Daoy (cell line): Measurements from ENCODE around the gene PTPRN2. TPM values are rescaled to one million over a fixed set of nuclear protein-coding genes. Genes with fewer than 3 reads are reported as not detected.
"Not testable (repeated sequence)": the region's sequence is repeated elsewhere in the genome, so short reads cannot be mapped to it uniquely, and the experiment has no call there.

ENCODE experiments used
- DNase-seq: peaks from one replicate; pipeline ENCODE4 v3.0.0-alpha.2; 2015; ENCODE audit warnings: low read depth
- total RNA-seq: library from RNA; depleted of rRNA; stranded (reverse); fragments of >200 nt; shearing (Covaris generic); gene quantifications from 2 replicates; pipeline ENCODE4 v1.2.3, GENCODE V29; 2014

Gene PTPRN2
- total RNA-seq, 1 experiment from 2014 or later = 8.3 TPM

- DNase-seq = no peak
Observed at GRCh38 chr7:158350166-158350900, 237.3 kb downstream of the PTPRN2 start.

- DNase-seq = no peak
Observed at GRCh38 chr7:158348446-158348845, 239.2 kb downstream of the PTPRN2 start.

GRCh38 chr7:158348039-158348438 is 239.6 kb downstream of the PTPRN2 start:
- not testable (repeated sequence) for DNase-seq

- no peak for DNase-seq
Observed at GRCh38 chr7:158345731-158346130, 241.9 kb downstream of the PTPRN2 start.

- DNase-seq = no peak
Observed at GRCh38 chr7:158344706-158345300, 242.8 kb downstream of the PTPRN2 start.

GRCh38 chr7:158343936-158344455 is 243.6 kb downstream of the PTPRN2 start:
- DNase-seq = no peak

GRCh38 chr7:158343526-158343925 is 244.1 kb downstream of the PTPRN2 start:
- DNase-seq = no peak

GRCh38 chr7:158341097-158341496 is 246.5 kb downstream of the PTPRN2 start:
- DNase-seq = not testable (repeated sequence)

- DNase-seq = not testable (repeated sequence)
Observed at GRCh38 chr7:158336952-158337351, 250.7 kb downstream of the PTPRN2 start.

GRCh38 chr7:158332516-158332915 is 255.1 kb downstream of the PTPRN2 start:
- not testable (repeated sequence) for DNase-seq

- not testable (repeated sequence) for DNase-seq
Observed at GRCh38 chr7:158331826-158332450, 255.7 kb downstream of the PTPRN2 start.

- DNase-seq = no peak
Observed at GRCh38 chr7:158329686-158330085, 257.9 kb downstream of the PTPRN2 start.

GRCh38 chr7:158329014-158329610 is 258.5 kb downstream of the PTPRN2 start:
- no peak for DNase-seq

GRCh38 chr7:158328376-158329013 is 259.1 kb downstream of the PTPRN2 start:
- no peak for DNase-seq

GRCh38 chr7:158327571-158328180 is 259.9 kb downstream of the PTPRN2 start:
- DNase-seq = no peak

GRCh38 chr7:158327012-158327411 is 260.6 kb downstream of the PTPRN2 start:
- DNase-seq = no peak

GRCh38 chr7:158325530-158326381 is 261.9 kb downstream of the PTPRN2 start:
- no peak for DNase-seq

GRCh38 chr7:158324397-158325360 is 262.9 kb downstream of the PTPRN2 start:
- no peak for DNase-seq

- DNase-seq = no peak
Observed at GRCh38 chr7:158323741-158324396, 263.8 kb downstream of the PTPRN2 start.
